Lower leg skin (tissue), 4 donors: ENCODE measurements around the gene PAAF1. TPM values are rescaled to one million over a fixed set of nuclear protein-coding genes. Genes with fewer than 3 reads are reported as not detected.

Experiments
- DNase-seq, 2 donors: peaks; one replicate each; pipeline ENCODE4 v3.0.0-alpha.2; 2019; ENCODE audit warnings: low spot score in 2 of 2
- H3K4me3 ChIP-seq: fragments of 200-600 bp; sonication (generic); 2 replicates; pipeline ENCODE4 v1.5.1; 2017; ENCODE audit warnings: mild to moderate bottlenecking, low read depth; ENCODE audit not compliant: poor library complexity, severe bottlenecking
- CTCF ChIP-seq, 3 donors: fragments of 450-650 bp; IDR thresholded peaks; one replicate each; pipeline ENCODE4 v1.5.1; 2016; ENCODE audit warnings: antibody characterized with exemption in 3 of 3, mild to moderate bottlenecking in 3 of 3, moderate library complexity in 2 of 3
- POLR2A ChIP-seq, 2 donors: fragments of 450-650 bp; IDR thresholded peaks; one replicate each; pipeline ENCODE4 v1.6.1; 2016 to 2017; ENCODE audit warnings: antibody characterized with exemption in 2 of 2, mild to moderate bottlenecking in 1 of 2, moderate library complexity in 1 of 2
- WGBS, 2 donors: methylation state at CpG; one replicate each; pipeline ENCODE4 v1.1.5; 2018; 5-methylcytosine and 5-hydroxymethylcytosine counted together
- intact Hi-C: fragments of 100-400 bp; cut with DNase I; formaldehyde crosslinking; loops from one replicate; pipeline ENCODE4 v1.15.0; 2023; ENCODE audit warnings: low total_unique reads
- total RNA-seq, 4 donors: library from RNA; depleted of rRNA; stranded (reverse); fragments of >200 nt; gene quantifications; one replicate each; pipeline ENCODE4 v1.1.0, GENCODE V29; 2016

PAAF1 gene
- total RNA-seq, 4 donors from 2014 or later, result 9.8 to 21.2 (median 13.5) TPM

GRCh38 chr11:73965076-73965763 is 88.4 kb downstream of the PAAF1 start:
- H3K4me3 ChIP-seq, result no peak overlapping the region
- intact Hi-C loops, result no loop called here
- 42 to 53% methylated on average over 10 of the region's 10 CpGs for WGBS, 2 donors
- TF ChIP-seq CTCF (IDR thresholded peaks at IDR 0.05) (no peak), POLR2A (IDR thresholded peaks at IDR 0.05) (no peak)
- DNase-seq, result no peak

- WGBS, 2 donors, result 58 to 61% methylated on average over 2 of the region's 2 CpGs
- no peak for TF ChIP-seq CTCF (IDR thresholded peaks at IDR 0.05)
- no peak for TF ChIP-seq POLR2A (IDR thresholded peaks at IDR 0.05)
- H3K4me3 ChIP-seq, result no peak overlapping the region
- intact Hi-C loops, result no loop called here
- DNase-seq, result no peak
Measured at GRCh38 chr11:73965764-73966121, 88.9 kb downstream of the PAAF1 start.

- WGBS, 2 donors, result 89 to 90% methylated on average over 14 to 15 of the region's 15 CpGs
- intact Hi-C loops, result no loop called here
- no peak overlapping the region for H3K4me3 ChIP-seq
- TF ChIP-seq CTCF (IDR thresholded peaks at IDR 0.05) (no peak), POLR2A (IDR thresholded peaks at IDR 0.05) (no peak)
- DNase-seq, result no peak
Measured at GRCh38 chr11:73968356-73968966, 91.7 kb downstream of the PAAF1 start.

GRCh38 chr11:73969091-73969490 is 92.3 kb downstream of the PAAF1 start:
- intact Hi-C loops, result no loop called here
- DNase-seq, result no peak
- TF ChIP-seq CTCF (IDR thresholded peaks at IDR 0.05) (no peak), POLR2A (IDR thresholded peaks at IDR 0.05) (no peak)
- no peak overlapping the region for H3K4me3 ChIP-seq
- WGBS, 2 donors, result 92 to 93% methylated on average over 2 of the region's 2 CpGs

GRCh38 chr11:73969991-73970800 is 93.4 kb downstream of the PAAF1 start:
- no peak for DNase-seq
- H3K4me3 ChIP-seq, result no peak overlapping the region
- 80 to 82% methylated on average over 13 of the region's 13 CpGs for WGBS, 2 donors
- no peak for TF ChIP-seq CTCF (IDR thresholded peaks at IDR 0.05)
- no peak for TF ChIP-seq POLR2A (IDR thresholded peaks at IDR 0.05)
- intact Hi-C loops, result no loop called here
